Left forelimb (tissue), 1 donor: Measurements from ENCODE around the gene OR5P2.
"Not testable (repeated sequence)": the region's sequence is repeated elsewhere in the genome, so short reads cannot be mapped to it uniquely, and the experiment has no call there.

Experiments used
- DNase-seq: peaks from one replicate; pipeline ENCODE4 v3.0.0-alpha.2; 2018; ENCODE audit warnings: low spot score

OR5P2 gene, protein sequence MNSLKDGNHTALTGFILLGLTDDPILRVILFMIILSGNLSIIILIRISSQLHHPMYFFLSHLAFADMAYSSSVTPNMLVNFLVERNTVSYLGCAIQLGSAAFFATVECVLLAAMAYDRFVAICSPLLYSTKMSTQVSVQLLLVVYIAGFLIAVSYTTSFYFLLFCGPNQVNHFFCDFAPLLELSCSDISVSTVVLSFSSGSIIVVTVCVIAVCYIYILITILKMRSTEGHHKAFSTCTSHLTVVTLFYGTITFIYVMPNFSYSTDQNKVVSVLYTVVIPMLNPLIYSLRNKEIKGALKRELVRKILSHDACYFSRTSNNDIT

DNA sequence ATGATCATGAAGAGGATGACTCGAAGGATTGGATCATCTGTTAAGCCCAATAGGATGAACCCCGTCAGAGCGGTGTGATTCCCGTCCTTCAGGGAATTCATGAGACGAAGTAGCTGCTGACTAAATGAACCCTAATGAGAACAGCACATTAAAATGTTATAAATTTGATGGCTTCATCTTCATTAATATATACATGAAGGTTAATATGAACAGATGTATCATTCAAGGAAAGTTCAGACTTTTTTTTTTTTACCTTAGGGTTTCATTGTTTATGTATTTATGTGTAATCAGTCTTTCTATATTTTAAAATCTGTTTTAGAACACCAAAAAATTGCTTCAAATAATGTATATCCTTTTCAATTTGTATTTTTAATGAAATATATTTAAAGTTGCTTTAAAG, at the start of gene OR5P2:
TSS of gene OR5P2 (minus strand) at position 101 of the 400 bp plus-strand sequence. CDS start at position 101, 0 bp downstream.
- DNase-seq: no peak

GRCh38 chr11:7846003-7846402, 49.3 kb upstream of the OR5P2 start:
- no peak for DNase-seq

GRCh38 chr11:7844986-7845385, 48.2 kb upstream of the OR5P2 start:
- no peak for DNase-seq

GRCh38 chr11:7844521-7844920, 47.8 kb upstream of the OR5P2 start:
- no peak for DNase-seq

- no peak for DNase-seq
Observed at GRCh38 chr11:7840578-7840977, 43.8 kb upstream of the OR5P2 start.

GRCh38 chr11:7833527-7833926, 36.8 kb upstream of the OR5P2 start:
- DNase-seq: no peak

GRCh38 chr11:7830740-7831139, 34.0 kb upstream of the OR5P2 start, which contains the start of gene OR5P3:
Gene OR5P3 (minus strand): TSS chr11:7830840.
- DNase-seq: no peak

- DNase-seq: no peak
Observed at GRCh38 chr11:7826324-7826723, 29.6 kb upstream of the OR5P2 start.

DNA sequence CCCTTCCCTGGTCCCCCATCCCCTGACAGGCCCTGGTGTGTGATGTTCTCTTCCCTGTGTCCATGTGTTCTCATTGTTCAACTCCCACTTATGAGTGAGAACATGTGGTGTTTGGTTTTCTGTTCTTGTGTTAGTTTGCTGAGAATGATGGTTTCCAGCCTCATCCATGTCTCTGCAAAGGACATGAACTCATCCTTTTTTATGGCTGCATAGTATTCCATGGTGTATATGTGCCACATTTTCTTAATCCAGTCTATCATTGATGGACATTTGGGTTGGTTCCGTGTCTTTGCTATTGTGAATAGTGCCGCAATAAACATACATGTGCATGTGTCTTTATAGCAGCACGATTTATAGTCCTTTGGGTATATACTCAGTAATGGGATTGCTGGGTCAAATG, 23.7 kb upstream of the OR5P2 start:
- not testable (repeated sequence) for DNase-seq

DNA sequence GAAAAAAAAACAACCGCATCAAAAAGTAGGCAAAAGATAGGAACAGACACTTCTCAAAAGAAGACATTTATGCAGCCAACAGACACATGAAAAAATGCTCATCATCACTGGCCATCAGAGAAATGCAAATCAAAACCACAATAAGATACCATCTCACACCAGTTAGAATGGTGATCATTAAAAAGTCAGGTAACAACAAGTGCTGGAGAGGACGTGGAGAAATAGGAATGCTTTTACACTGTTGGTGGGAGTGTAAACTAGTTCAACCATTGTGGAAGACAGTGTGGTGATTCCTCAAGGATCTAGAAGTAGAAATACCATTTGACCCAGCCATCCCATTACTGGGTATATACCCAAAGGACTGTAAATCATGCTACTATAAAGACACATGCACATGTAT, 18.2 kb upstream of the OR5P2 start:
- not testable (repeated sequence) for DNase-seq

- not testable (repeated sequence) for DNase-seq
Observed at GRCh38 chr11:7810301-7810700, 13.6 kb upstream of the OR5P2 start.

DNA sequence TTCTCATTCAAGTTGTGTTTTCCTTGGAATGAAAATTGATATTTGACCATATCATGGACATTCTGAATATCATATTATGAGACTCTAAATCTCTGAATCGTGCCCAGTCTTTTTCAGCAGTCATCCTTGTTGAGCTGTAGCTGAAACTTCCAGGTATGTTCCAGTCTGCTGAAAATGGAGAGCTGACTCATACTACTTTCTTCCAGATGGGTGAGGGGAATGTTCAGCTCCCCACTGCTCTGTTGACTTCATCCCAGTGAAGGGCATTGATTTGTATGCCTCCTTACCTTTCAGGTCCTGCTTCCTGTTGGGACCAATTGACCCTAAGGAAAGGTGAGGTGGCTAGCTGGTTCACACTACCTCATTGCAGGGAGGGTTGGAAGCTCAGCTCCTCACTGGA, 3.5 kb downstream of the OR5P2 start:
- no peak for DNase-seq

- no peak for DNase-seq
Observed at GRCh38 chr11:7787239-7787638, 9.5 kb downstream of the OR5P2 start.

- DNase-seq: no peak
Observed at GRCh38 chr11:7775689-7776088, 21.1 kb downstream of the OR5P2 start.

DNA sequence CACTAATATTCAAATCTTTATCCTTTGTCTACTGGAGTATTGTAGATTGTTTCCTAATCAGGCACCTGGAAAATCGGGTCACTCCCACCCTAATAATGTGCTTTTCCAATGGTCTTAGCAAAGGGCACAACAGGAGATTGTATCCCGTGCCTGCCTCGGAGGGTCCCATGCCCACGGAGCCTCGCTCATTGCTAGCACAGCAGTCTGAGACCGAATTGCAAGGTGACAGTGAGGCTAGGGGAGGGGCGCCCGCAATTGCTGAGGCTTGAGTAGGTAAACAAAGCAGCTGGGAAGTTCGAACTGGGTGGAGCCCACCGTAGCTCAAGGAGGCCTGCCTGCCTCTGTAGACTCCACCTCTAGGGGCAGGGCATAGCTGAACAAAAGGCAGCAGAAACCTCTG, 32.4 kb downstream of the OR5P2 start:
- DNase-seq: not testable (repeated sequence)

DNA sequence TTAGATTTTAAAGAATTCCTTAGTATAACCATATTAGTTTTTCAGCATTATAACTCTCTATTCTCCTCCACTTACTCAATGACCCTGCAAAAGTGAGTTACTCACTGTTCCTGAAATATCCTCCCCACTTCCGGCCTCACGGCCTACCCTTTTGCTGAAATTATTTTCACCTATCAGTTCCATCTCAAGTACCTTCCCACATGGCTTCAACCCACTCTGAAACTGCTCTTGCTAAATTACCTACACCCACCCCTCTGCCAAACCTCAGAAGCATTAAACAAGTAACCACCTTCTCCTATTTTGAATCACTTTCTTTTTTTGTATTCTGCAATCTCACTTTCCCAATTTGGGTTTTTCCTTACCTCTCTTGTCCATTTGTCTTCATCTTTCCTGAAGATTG, 37.7 kb downstream of the OR5P2 start:
- DNase-seq: no peak

GRCh38 chr11:7749456-7749855, 47.3 kb downstream of the OR5P2 start:
- no peak for DNase-seq
